GM21825 (cell line): ENCODE data around the gene PCDHA1.
"Not testable (repeated sequence)": the region's sequence is repeated elsewhere in the genome, so short reads cannot be mapped to it uniquely, and the experiment has no call there.

Source experiments
- ATAC-seq: cut with Tn5 transposase; IDR thresholded peaks from one replicate; pipeline ENCODE4 v1.9.1; 2021; ENCODE audit warnings: mild to moderate bottlenecking, moderate library complexity; ENCODE audit not compliant: unreplicated experiment

Gene PCDHA1

DNA sequence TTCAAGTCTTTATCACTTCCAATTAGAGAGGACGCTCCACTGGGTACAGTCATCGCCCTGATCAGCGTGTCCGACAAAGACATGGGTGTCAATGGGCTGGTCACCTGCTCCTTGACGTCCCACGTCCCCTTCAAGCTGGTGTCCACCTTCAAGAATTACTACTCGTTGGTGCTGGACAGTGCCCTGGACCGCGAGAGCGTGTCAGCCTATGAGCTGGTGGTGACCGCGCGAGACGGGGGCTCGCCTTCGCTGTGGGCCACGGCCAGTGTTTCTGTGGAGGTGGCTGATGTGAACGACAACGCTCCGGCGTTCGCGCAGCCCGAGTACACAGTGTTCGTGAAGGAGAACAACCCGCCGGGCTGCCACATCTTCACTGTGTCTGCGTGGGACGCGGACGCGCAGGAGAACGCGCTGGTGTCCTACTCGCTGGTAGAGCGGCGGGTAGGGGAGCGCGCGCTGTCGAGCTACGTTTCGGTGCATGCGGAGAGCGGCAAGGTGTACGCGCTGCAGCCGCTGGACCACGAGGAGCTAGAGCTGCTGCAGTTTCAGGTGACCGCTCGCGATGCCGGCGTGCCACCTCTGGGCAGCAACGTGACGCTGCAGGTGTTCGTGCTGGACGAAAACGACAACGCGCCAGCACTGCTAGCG lies 22.4 kb downstream of the PCDHA1 start:
- ATAC-seq: not testable (repeated sequence)

DNA sequence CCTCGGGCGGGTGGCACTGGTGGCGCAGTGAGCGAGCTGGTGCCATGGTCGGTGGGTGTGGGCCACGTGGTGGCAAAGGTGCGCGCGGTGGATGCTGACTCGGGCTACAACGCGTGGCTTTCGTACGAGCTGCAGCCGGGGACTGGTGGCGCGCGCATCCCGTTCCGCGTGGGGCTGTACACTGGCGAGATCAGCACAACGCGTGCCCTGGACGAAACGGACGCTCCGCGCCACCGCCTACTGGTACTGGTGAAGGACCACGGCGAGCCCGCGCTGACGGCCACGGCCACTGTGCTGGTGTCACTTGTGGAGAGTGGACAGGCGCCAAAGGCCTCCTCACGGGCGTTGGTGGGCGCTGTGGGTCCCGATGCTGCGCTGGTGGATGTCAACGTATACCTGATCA lies 22.9 kb downstream of the PCDHA1 start:
- ATAC-seq: no peak

DNA sequence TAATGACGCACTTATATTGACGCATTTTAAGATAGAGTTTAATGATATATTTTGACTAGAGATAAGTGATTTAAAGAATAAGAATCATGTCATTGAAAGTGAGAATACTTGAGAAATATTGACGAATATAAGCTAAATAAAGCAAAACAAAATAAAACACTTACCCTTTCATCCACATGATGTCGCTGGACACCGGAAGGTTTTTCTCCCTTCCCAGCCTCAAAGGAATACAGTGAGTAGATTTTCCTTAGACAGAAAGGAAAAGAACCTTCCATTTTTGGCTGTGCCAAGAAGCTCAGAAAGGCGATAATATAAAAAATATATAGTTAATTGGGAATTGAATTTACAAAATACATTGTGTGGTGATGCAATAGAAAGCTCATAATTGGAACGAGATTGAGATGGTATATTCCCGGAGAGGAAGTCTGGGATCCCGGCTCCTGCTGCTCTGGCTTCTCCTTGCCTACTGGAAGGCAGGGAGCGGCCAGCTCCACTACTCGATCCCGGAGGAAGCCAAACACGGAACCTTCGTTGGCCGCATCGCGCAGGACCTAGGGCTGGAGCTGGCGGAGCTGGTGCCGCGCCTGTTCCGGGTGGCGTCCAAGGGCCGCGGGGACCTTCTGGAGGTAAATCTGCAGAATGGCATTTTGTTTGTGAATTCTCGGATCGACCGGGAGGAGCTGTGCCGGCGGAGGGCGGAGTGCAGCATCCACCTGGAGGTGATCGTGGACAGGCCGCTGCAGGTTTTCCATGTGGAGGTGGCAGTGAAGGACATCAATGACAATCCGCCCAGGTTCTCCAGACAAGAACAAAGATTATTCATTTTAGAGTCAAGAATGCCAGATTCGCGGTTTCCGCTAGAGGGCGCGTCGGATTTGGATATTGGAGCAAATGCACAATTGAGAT lies 35.7 kb downstream of the PCDHA1 start, which contains the start of gene PCDHA5:
TSS of gene PCDHA5 (plus strand) at position 239 of the 906 bp plus-strand sequence.
- no peak for ATAC-seq

DNA sequence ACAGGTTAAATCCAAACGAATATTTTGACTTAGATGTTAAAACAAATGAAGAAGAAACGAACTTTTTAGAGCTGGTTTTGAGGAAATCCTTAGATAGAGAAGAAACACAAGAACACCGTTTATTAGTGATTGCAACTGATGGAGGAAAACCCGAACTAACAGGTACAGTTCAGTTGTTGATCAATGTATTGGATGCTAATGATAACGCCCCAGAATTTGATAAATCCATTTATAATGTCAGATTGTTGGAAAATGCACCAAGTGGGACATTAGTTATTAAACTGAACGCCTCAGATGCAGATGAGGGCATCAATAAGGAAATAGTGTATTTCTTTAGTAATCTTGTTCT lies 36.3 kb downstream of the PCDHA1 start:
- ATAC-seq: no peak

- ATAC-seq: not testable (repeated sequence)
These were observed 37.0 kb downstream of the PCDHA1 start for GRCh38 chr5:140822969-140823368.

DNA sequence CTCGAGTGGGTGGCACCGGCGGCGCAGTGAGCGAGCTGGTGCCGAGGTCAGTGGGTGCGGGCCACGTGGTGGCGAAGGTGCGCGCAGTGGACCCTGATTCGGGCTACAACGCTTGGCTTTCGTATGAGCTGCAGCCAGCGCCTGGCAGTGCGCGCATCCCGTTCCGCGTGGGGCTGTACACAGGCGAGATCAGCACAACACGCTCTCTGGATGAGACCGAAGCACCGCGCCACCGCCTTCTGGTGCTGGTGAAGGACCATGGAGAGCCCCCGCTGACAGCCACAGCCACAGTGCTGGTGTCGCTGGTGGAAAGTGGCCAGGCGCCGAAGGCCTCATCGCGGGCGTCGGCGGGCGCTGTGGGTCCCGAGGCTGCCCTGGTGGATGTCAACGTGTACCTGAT lies 37.5 kb downstream of the PCDHA1 start:
- ATAC-seq: no peak

DNA sequence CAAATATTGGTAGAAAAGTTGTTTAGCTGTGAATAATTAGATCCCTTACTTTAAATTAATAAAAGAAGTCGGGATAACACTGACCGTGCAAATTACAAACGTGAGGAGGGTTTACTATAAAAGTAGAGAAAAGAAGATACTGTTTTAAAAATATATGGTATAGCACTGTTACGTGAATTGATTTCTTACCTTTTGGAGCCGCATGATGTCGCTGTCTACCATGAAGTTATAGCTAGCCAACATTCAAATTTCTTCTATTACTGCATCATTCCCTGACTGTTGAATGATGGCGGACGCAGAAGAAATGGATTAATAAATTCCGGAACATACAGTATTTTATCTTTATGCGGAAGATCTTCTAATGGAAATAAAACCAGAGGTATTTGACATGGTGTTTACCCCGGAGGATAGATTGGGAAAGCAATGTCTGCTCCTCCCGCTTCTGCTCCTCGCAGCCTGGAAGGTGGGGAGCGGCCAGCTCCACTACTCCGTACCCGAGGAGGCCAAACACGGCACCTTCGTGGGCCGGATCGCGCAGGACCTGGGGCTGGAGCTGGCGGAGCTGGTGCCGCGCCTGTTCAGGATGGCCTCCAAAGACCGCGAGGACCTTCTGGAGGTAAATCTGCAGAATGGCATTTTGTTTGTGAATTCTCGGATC lies 41.9 kb downstream of the PCDHA1 start, which contains the start of gene PCDHA6:
TSS of gene PCDHA6 (plus strand) at position 257 of the 658 bp plus-strand sequence. CDS start at position 389, 132 bp downstream.
- ATAC-seq: no peak

DNA sequence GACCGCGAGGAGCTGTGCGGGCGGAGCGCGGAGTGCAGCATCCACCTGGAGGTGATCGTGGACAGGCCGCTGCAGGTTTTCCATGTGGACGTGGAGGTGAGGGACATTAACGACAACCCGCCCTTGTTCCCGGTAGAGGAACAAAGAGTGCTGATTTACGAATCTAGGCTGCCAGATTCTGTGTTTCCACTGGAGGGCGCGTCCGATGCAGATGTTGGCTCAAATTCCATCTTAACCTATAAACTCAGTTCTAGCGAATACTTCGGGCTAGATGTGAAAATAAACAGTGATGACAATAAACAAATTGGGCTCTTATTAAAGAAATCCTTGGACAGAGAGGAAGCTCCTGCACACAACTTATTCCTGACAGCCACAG lies 42.4 kb downstream of the PCDHA1 start:
- no peak for ATAC-seq

GRCh38 chr5:140829511-140830501 lies 43.9 kb downstream of the PCDHA1 start:
- ATAC-seq: not testable (repeated sequence)

DNA sequence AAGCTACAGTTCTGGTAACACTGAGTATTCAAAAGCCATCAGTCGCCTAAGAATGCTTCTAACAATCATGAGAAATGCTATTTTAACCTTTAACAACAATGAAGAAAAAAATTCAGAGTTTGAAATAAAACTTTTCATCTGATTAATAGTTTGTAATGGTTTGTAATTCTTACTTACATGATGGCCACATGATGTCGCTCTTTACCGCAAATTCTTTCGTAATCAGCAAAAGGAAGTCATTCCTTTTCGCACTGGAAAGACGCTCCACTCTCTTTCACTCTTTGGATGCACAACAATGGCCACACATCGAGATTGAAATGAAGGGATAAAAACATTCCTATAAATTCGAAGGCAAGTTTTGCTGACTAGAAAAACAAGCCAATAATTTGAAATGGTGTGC lies 48.1 kb downstream of the PCDHA1 start, which contains the start of gene PCDHA7:
TSS of gene PCDHA7 (plus strand) at position 277 of the 400 bp plus-strand sequence. CDS start at position 392, 115 bp downstream.
- ATAC-seq: no peak

DNA sequence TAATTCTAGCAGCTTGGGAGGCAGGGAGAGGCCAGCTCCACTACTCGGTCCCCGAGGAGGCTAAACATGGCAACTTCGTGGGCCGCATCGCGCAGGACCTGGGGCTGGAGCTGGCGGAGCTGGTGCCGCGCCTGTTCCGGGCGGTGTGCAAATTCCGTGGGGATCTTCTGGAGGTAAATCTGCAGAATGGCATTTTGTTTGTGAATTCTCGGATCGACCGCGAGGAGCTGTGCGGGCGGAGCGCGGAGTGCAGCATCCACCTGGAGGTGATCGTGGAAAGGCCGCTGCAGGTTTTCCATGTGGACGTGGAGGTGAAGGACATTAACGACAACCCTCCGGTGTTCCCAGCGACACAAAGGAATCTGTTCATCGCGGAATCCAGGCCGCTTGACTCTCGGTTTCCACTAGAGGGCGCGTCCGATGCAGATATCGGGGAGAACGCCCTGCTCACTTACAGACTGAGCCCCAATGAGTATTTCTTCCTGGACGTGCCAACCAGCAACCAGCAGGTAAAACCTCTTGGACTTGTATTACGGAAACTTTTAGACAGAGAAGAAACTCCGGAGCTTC lies 48.6 kb downstream of the PCDHA1 start:
- not testable (repeated sequence) for ATAC-seq

DNA sequence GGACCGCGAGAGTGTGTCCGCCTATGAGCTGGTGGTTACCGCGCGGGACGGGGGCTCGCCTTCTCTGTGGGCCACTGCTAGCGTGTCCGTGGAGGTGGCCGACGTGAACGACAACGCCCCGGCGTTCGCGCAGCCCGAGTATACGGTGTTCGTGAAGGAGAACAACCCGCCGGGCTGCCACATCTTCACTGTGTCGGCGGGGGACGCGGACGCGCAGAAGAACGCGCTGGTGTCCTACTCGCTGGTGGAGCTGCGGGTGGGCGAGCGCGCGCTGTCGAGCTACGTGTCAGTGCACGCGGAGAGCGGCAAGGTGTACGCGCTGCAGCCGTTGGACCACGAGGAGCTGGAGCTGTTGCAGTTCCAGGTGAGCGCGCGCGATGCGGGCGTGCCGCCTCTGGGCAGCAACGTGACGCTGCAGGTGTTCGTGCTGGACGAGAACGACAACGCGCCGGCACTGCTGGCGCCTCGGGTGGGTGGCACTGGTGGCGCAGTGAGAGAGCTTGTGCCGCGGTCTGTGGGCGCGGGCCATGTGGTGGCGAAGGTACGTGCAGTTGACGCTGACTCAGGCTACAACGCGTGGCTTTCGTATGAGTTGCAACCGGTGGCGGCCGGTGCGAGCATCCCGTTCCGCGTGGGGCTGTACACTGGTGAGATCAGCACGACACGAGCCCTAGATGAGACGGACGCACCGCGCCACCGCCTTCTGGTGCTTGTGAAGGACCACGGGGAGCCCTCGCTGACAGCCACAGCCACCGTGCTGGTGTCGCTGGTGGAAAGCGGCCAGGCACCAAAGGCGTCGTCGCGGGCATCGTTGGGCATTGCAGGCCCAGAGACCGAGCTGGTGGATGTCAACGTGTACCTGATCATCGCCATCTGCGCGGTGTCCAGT lies 49.9 kb downstream of the PCDHA1 start:
- ATAC-seq: no peak

DNA sequence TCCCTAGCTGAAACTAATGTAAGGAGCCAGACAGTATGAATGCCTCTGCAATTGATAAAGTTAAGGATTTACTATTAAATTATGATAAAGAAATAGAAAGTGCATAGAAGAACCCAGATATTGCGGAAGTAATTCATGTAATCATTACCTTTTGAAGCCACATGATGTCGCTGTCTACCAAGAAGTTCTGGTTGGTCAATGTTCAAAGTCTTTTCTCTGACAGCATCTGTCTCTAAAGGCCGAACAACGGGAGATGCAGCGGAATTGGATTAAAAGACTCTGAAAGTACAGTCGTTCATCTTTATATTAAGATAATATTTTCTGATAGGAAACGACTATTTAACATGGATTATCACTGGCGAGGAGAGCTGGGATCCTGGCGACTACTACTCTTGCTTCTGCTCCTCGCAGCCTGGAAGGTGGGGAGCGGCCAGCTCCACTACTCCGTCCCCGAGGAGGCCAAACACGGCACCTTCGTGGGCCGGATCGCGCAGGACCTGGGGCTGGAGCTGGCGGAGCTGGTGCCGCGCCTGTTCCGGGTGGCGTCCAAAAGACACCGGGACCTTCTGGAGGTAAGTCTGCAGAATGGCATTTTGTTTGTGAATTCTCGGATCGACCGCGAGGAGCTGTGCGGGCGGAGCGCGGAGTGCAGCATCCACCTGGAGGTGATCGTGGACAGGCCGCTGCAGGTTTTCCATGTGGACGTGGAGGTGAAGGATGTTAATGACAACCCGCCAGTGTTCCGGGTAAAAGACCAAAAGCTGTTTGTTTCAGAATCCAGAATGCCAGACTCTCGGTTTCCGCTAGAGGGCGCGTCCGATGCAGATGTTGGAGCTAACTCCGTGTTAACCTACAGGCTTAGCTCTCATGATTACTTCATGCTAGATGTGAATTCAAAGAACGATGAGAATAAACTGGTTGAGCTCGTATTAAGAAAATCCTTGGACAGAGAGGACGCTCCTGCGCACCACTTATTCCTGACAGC lies 55.3 kb downstream of the PCDHA1 start, which contains the start of gene PCDHA8:
TSS of gene PCDHA8 (plus strand) at position 210 of the 985 bp plus-strand sequence. CDS start at position 345, 135 bp downstream.
- no peak for ATAC-seq

DNA sequence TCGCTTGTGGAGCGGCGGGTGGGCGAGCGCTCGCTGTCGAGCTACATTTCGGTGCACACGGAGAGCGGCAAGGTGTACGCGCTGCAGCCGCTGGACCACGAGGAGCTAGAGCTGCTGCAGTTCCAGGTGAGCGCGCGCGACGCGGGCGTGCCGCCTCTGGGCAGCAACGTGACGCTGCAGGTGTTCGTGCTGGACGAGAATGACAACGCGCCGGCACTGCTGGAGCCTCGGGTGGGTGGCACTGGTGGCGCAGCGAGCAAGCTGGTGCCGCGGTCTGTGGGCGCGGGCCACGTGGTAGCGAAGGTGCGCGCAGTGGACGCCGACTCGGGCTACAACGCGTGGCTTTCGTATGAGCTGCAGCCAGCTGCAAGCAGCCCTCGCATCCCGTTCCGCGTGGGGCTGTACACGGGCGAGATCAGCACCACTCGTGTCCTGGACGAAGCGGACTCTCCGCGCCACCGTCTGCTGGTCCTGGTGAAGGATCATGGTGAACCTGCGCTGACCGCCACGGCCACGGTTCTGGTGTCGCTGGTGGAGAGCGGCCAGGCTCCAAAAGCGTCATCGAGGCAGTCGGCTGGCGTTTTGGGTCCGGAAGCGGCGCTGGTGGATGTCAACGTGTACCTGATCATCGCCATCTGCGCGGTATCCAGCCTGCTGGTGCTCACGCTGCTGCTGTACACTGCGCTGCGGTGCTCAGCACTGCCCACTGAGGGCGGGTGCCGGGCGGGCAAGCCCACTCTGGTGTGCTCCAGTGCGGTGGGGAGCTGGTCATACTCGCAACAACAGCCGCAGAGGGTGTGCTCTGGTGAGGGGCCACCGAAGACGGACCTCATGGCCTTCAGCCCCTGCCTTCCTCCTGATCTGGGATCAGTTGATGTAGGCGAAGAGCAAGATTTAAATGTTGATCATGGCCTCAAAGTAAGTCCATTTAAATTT lies 57.1 kb downstream of the PCDHA1 start:
- no peak for ATAC-seq

- ATAC-seq: not testable (repeated sequence)
These were observed 62.5 kb downstream of the PCDHA1 start, which contains the start of gene PCDHA9 for GRCh38 chr5:140848139-140849102. Gene PCDHA9 (plus strand): TSS chr5:140848382. CDS start chr5:140848496, 114 bp downstream.
